HL-60/S4 (cell line): ENCODE data around the gene ABCC2.
"Not testable (repeated sequence)": the region's sequence is repeated elsewhere in the genome, so short reads cannot be mapped to it uniquely, and the experiment has no call there.

Experiments used
- in situ Hi-C: fragments of 300-500 bp; cut with MboI; formaldehyde crosslinking; loops from 2 replicates; pipeline ENCODE4 v1.14.3; 2022; ENCODE audit warnings: low sequenced_read_pairs

The ABCC2 gene

DNA sequence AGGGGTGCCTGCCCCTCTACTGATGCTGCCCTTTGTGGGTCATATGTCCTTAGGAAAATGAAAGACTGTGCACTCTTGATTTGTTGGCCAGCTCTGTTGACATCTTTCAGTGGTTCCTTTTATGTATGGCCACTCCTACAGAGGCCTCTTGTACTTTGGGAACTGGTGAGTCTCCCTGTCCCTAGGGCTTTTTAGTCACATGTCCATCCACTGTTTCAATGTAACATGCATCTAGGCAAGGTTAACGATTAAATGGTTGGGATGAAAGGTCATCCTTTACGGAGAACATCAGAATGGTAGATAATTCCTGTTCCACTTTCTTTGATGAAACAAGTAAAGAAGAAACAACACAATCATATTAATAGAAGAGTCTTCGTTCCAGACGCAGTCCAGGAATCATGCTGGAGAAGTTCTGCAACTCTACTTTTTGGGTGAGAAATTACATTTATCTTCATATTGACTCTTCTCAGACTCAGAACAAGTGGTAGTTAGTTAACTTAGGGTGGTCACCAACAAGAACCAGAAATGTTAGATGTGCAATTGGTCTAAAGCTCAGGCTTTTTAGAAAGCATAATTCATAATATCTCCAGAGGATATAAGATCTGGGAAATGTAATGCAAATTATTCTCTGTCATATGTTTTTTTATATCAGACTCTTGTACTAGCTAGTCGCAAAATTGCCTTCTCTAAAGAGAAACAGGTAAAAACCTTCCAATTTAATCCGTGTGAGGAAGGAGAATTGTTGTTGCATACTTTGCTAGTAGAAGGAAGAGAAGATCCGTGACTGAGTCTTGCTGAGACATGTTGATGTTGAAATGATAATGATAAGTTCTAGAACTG is at the start of gene ABCC2:
Gene ABCC2, plus strand, starts transcription at position 194 of the 840 bp plus-strand sequence. Its CDS starts 205 bp downstream, at position 399.
- in situ Hi-C loops = no loop called here

DNA sequence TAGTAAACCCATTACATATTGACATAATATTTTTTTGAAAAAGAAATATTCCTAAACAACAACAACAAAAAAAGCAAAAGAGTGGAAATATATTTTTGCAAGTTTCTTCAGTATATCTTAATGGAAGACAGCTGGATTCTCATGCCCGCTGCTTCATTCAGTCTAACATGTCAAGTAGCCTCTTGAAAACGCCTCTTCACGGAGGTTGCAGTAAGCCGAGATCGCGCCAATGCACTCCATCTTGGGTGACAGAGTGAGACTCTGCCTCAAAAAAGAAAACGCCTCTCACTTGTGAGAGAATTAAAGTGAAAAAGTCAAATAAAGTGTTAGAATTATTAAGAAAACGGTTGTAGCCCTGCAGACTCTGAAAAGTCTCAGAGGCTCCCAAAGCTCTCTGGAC is 49.1 kb upstream of the ABCC2 start:
- in situ Hi-C loops = no loop called here

DNA sequence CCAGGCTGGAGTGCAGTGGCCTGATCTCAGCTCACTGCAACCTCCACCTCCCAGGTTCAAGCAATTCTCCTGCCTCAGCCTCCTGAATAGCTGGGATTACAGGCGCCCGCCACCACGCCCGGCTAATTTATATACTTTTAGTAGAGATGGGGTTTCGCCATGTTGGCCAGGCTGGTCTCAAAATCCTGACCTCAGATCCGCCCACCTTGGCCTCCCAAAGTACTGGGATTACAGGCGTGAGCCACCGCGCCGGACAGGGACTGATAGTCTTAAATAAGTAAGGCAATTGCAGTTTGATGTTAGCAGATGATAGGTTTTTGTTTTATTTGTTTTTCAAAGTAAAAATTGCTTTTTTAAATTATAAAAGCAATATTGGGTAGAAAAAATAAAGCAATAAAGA is 48.3 kb upstream of the ABCC2 start:
- in situ Hi-C loops = not testable (repeated sequence)

DNA sequence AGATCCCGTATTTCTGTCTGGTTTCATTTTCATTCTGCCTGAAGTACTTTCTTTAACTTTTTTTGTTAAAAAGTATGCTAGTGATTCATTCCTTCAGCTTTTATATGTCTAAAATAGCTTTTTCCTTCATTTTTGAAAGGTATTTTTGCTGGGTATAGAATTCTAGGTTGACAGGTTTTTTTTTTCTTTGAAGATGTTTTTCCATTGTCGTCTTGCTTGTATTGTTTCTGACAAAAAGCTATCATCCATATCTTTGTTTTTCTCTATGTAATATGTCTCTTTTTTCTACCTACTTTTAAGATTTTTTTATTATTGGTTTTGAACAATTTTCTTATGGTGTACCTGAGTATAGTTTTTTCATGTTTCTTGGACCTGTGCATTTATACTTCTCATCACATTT is 42.2 kb upstream of the ABCC2 start:
- in situ Hi-C loops = no loop called here

DNA sequence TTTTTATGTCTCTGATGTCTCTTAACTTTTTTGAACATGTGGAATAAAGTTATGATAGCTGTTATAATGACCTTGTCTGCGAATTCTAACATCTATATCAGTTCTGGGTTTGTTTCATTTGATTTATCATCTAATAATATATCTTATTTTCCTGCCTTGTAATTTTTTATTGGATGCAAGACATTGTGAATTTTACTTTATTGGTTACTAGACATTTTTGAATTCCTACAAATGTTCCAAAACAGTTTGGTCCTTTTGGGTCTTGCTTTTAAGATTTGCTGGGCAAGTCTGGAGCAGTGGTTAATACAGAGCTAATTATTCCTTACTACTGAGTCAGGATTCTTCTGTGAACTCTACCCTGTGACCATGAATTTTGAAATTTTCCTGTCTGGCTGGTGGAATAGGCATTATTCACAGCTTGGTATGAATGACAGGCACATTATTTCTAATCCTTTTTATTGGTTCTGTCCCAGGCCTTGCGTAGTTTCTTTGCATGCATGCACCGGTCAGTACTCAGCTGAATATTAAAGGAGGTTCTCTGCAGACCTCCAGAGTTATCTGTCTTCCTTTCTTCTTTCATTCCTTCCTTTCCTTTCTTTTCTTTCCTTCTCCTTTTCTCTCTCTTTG is 41.4 kb upstream of the ABCC2 start:
- in situ Hi-C loops = no loop called here

DNA sequence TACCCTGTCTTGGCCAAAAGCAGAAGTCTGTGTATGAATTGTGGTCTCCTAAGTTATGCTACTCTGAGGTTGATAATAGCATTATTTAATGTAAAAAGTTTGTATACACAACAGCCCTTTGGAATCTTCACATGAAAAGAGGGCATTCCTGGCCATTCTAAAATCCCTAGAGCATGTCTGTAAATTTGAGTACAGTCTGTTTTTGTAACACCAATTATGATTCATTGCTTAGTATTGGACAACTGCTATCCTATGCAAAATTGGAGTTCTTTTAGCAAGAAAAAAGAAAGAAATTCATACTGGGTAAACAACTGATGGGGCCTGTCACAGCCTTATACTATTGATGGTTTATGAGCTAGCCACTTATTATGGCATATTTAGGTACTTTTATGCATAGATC is 40.2 kb upstream of the ABCC2 start:
- in situ Hi-C loops = no loop called here

DNA sequence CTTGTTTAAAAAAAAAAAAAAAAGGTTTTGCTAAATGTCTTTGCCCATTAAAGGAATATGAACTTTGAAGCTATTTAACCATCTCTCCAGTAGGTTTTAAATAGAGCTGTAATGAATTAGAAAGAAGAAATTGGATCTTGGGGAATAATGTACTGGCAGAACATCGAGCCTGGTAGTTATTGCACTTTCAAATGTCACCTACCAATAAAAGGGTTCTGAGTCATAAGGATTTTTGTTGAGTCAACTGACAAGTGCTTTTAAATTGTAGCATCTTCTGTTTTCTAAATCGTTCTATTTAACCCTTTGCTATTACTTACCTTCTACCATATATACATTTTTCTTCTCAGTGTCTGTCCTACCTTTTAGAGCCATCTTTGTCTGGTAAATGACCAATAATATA is 39.7 kb upstream of the ABCC2 start:
- in situ Hi-C loops = no loop called here

DNA sequence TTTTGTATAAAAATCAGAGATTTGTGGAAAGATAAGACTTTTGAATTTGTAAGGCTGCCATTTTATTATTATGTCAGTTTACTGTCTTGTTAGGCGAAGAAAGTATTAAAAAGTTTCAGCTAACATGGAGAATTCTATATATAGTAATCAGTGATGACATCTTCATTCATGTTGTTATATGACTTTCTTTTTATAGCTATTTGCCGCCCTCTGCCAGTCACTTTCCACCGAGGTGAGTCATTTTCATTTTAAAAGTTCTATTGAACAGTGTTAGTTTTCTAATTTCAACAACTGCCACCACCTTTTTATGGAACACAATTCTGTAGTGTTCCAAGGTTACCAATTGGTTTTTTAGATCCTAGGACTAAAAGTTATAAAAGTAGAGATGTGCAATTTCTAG is 38.6 kb upstream of the ABCC2 start:
- in situ Hi-C loops = no loop called here

DNA sequence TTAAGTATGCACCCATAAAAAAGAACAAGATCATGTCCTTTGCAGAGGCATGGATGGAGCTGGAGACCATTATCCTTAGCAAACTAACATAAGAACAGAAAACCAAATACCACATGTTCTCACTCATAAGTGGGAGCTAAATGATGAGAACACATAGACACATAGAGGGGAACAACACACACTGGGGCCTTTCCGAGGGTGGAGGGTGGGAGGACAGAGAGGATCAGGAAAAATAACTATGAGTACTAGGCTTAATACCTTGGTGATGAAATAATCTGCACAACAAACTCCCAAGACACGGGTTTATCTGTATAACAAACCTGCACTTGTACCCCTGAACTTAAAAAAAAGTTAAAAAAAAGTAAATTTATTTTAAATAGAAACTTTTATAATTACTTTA is 36.3 kb upstream of the ABCC2 start:
- in situ Hi-C loops = not testable (repeated sequence)

DNA sequence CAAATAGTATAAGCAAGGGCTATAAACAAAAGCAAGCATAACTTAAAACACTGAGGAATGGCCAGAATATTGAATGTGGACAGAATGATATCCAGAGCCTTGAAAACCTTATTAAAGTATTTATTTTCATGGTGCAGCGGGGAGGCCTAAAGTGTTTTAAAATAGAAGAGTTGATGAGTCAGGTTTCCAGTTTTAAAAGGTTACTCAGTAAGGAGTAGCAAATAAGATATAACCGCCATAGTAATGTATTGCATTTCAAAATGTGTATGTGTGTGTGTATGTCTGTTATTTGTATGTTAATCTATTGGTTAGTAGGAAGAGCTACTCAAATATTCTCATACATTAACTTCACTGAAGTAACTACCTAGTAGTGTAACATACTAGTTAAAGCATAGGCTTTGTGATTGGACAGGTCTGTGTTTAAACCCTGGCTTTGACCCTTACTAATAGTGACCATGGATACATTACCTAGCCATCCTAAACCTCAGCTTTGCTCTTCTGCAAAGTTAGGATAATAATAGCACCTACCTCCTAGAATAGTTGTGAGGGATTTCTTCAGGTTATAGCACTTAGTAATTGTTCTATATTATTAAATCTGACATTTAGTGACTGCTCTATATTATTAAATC is 33.5 kb upstream of the ABCC2 start:
- in situ Hi-C loops = no loop called here

DNA sequence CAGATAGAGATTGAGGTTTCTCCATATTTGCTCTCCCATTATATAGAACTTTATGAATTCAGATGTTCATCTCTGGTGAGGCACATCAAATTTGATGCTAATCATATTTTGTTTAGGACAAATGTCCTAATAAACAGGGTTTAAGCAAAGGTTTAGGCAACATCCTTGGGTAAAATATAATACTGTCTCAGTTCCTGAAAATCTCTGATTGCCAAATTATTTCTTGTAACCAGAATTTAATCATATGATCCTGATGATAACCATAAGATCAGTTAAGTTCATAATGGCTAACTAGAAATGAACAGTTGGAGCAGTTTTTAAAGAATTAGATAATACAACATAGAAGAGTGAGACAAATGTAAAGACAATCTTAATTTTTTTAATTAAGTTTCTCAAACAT is 31.8 kb upstream of the ABCC2 start:
- in situ Hi-C loops = no loop called here

DNA sequence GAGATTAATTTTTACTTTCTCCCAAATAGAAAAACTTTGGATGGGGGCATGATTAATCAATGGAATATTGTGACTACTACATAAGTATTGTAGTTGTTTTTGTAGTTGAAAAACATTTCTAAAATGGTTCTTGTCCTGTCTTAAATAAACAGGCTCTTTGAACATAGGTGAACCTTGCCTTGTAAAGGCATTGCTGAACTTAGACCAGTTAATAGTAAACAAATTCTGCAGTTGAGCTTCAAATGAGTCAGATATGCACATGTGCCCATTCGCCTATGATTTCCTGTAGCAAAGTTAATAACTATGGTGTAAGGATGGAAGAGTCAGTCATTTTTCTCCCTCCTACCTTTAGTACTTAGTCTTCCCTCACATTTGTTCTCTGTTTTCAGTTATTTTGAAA is 27.8 kb upstream of the ABCC2 start:
- in situ Hi-C loops = no loop called here

DNA sequence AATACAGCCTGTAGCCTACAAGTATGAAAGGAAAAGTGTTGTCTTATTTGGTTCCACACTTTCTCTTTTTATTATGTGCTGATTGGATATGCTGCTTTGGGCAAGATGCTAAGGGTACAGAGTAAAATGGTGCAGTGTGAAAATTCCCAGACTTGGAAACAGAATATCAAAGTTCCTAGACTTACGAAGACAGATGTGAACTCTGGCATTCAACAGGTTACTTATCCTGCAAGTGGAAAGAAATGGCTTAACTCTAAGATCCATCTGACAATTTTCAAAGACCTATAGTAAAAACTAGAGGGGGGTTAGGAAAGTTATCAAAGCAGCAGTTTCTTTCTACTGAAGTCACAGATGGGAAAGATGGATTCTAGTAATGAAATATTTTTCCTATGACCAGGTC is 26.3 kb upstream of the ABCC2 start:
- in situ Hi-C loops = no loop called here

DNA sequence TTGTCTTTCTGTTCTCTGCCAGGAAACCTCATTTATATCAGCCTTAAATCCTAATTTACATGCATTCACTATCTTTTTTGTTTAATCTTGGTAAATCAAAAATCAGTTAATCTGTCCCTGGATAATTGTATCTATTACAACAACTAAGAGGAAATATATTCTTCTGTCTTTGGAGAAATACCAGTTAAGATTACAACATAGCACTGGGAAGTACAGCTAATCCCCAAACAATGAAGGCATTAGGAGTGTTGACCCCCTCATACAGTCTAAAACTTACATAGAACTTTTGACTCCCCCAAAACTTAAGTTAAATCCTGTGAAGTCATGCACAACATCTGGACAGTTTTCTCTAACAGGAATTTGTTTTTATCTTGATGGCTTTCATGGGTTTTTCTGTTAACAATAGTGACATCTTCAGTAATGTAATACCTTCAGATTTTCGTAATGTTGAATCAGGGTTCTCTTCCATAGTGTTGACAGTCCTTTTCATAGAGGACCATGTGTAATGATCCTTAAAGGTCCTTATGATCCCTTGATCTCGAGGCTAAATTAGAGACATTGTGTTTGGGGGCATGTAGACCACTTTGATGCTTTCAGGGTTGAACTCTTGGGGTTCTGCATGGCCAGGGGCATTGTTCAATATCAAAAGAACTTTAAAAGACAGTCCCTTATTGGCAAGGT is 24.1 kb upstream of the ABCC2 start:
- in situ Hi-C loops = no loop called here

DNA sequence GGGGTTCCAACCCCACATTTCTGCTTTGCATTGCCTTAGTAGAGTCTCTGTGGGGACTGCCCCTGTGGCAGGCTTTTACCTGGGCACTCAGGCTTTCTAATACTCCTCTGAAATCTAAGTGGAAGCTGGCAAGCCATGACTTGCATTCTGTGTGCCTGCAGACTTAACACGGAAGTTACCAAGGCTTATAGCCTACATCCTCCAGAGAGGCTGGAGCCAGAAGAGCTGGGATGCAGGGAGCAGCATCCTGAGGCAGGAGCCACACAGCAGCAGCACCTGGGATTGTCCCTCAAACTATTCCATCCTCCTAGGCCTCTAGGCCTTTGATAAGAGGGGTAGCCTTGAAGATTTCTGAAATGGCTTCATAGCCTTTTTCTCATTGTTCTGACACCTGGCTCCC is 22.1 kb upstream of the ABCC2 start:
- in situ Hi-C loops = no loop called here

DNA sequence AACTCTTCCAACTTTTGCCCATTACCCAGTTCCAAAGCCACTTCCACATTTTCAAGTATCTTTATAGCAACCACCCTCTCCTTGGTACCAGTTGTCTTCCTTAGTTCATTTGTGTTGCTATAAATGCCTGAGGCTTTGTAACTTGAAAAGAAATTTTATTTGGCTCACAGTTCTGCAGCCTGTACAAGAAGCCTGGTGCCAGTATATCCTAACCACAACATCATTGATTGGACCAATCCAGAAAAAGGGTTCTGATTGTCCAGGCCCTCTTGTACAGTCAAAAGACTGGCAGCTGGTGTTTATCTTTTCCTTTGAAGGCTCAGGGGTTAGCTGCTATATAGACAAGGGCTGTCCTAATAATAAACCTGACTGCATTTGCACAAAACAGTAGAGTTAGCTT is 21.1 kb upstream of the ABCC2 start:
- in situ Hi-C loops = no loop called here

DNA sequence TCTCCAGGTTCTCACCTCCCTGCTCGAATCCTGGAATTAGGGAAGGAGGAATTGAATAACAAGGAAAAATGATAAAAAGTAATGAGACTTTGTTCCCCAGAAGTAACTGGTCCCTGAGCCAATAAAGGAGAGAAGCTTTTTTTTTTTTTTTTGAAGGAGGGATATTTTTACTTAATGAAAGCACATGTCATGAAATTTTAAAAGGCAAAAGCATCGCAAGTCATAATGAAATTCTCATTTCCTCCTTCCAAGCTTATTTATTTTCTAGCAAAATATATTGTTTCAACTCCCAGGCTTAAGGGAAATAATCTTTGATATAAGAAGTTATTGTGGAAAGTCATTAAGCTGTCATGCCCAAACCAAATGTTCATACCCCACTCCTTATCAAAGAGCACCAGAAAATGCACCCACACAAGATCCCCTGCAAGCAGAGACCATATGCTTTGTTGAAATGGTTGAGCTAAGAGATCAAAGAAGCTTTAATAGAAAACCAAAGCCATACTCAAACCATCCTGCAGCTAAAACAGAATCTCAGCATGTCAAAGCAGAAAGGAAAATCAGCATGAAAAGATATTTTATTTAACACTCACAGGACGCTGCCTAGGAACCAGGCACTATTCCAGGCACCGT is 16.7 kb upstream of the ABCC2 start:
- in situ Hi-C loops = no loop called here

DNA sequence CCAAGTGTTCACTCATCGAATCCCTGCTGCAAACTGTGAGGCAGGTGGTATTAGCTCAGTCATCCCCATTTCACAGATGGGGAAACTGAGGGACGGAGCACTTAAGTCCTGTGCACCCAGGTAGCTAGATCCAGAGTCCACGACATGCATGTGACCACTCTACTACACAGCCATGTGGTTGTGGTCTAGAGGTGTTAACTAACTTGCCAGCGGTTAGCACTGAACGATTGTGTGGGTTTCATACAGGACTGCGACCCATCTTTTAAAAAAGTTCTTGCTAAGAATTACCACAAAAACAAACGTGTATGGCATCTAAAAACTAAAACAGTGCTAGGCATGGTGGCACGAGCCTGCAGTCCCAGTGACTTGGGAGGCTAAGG is 16.1 kb upstream of the ABCC2 start:
- in situ Hi-C loops = no loop called here

DNA sequence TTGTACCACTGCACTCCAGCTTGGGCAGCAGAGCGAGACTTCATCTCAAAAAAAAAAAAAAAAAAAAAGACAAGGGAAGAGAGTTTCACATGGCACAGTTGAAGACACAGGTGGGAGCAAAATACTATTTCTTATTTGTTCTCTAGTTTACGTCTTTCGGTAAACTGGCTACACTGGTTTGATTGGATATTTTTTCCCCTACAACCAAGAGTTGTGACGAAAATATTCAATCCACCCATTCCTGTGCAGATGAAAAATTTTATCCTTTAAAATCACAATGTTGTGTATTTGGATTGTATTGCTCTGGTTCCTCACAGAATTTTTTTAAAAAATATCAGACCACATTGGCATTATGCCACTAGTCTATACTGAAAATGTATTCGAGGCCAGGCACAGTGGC is 14.5 kb upstream of the ABCC2 start:
- in situ Hi-C loops = no loop called here

DNA sequence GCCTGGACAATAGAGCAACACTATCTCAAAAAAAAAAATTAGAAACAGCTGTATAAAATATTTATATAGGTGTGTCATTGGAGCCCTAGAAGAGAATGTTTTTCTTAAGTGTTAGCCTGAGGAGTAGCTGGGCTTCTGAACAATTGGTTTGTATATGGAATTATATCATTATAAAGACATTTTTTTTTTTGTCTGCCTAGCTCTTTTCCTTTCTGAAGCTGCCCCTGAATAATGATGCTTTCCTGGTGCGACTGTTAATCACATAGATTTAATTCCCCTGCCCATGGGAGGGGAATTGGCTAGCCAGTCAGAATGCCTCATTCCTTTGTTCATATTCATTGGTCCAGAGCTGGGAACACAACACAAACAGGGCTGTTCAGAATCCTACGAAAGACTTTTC is 13.9 kb upstream of the ABCC2 start:
- in situ Hi-C loops = no loop called here

DNA sequence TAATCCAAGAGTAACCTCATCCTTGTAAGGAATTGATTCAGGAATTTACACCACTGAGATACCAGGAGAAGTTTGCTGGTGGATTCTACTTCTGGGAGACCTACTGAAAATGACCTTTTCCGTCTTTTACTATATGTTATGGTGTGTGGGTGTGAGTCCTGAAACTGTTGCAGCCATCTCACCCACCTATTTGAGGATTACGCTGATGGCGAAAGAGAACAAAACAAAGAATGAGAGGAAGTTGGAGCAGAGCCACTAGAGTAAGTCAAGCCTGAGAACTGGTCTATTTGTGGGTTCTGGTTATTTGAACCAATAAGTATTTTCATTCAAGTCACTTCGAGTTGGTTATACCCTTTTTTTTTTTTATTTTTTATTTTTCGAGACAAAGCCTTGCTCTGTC is 12.7 kb upstream of the ABCC2 start:
- in situ Hi-C loops = no loop called here
